Activated B cell treated with CpG ODN at 0.5 μM for 24 hours (primary cell): ENCODE results near the gene INO80. TPM values are rescaled to one million over a fixed set of nuclear protein-coding genes. Genes with fewer than 3 reads are reported as not detected.

Experiments used
- ATAC-seq: fragments of 200-7000 bp; cut with Tn5 transposase; one replicate; pipeline ENCODE4 v1.10.0; 2021; ENCODE audit warnings: low read depth, mild to moderate bottlenecking, moderate library complexity
- CTCF ChIA-PET: fragments of 350-600 bp; sonication (Branson Sonifier 250); formaldehyde crosslinking; loops from one replicate; lab custom pipeline; 2021; ENCODE audit warnings: antibody characterized with exemption; lab: Charles Lee
- POLR2A ChIA-PET: fragments of 350-600 bp; sonication (Branson Sonifier 250); formaldehyde crosslinking; loops from one replicate; lab custom pipeline; 2021; ENCODE audit warnings: antibody characterized with exemption; lab: Charles Lee
- DNase-seq: peaks from one replicate; pipeline ENCODE4 v3.0.0; 2022
- H3K27ac Mint-ChIP-seq: one replicate; pipeline ENCODE4 v1.8.0; 2020; ENCODE audit warnings: mixed read lengths
- H3K27me3 Mint-ChIP-seq: one replicate; pipeline ENCODE4 v1.8.0; 2021; ENCODE audit warnings: mixed read lengths
- H3K36me3 Mint-ChIP-seq: one replicate; pipeline ENCODE4 v1.8.0; 2021; ENCODE audit warnings: low read depth, mixed read lengths
- H3K4me1 Mint-ChIP-seq: one replicate; pipeline ENCODE4 v1.8.0; 2021; ENCODE audit warnings: mixed read lengths
- H3K4me3 Mint-ChIP-seq: one replicate; pipeline ENCODE4 v1.8.0; 2020; ENCODE audit warnings: mild to moderate bottlenecking, mixed read lengths
- H3K9me3 Mint-ChIP-seq: one replicate; pipeline ENCODE4 v1.8.0; 2020; ENCODE audit warnings: mixed read lengths
- CTCF ChIP-seq: fragments of 200-600 bp; IDR thresholded peaks from one replicate; pipeline ENCODE4 v1.8.0; 2022; ENCODE audit warnings: antibody characterized with exemption, mild to moderate bottlenecking
- intact Hi-C: fragments of 100-400 bp; cut with micrococcal nuclease; formaldehyde crosslinking; loops from one replicate; pipeline ENCODE4 v1.15.1; 2024
- total RNA-seq: library from RNA; stranded (reverse); gene quantifications from 2 replicates; pipeline ENCODE4 v1.2.3, GENCODE V29; 2022

The INO80 gene
- total RNA-seq, 1 donor from 2014 or later: 38.8 TPM

- DNase-seq (no peak), ATAC-seq (no peak)
- TF ChIP-seq CTCF: no peak
- ChIA-PET POLR2A (interaction anchor here (0.6 to 2.2 kb wide), 11 partner anchors 9 to 272 kb away, joined by 3 to 13 read pairs (median 6); partner anchors contain the start of genes CHAC1, CHP1, EXD1 and NUSAP1), CTCF (no interaction called here)
- Mint-ChIP-seq H3K27ac (peak overlapping the region; percentile 100), H3K4me3 (peak overlapping the region; percentile 97), H3K36me3 (peaks cover 22% of the 10 kb centered on the region), H3K27me3 (no peaks in the 10 kb centered on the region), H3K4me1 (peaks cover 30% of the 10 kb centered on the region), H3K9me3 (no peaks in the 10 kb centered on the region)
- intact Hi-C loops: loop anchor here (1.0 to 5.0 kb wide), 12 partner anchors 114 to 1375 kb away; partner anchors contain the start of genes C15orf62, CHAC1, CHP1 and GANC
Measured at GRCh38 chr15:41116962-41117252, 827 bp upstream of the INO80 start.

- no peak for TF ChIP-seq CTCF
- peak; percentile 71 for DNase-seq
- Mint-ChIP-seq H3K36me3 (peaks cover 22% of the 10 kb centered on the region), H3K9me3 (no peaks in the 10 kb centered on the region), H3K27me3 (no peaks in the 10 kb centered on the region), H3K4me1 (peaks cover 32% of the 10 kb centered on the region), H3K4me3 (peak overlapping the region; percentile 97), H3K27ac (peak overlapping the region; percentile 100)
- ChIA-PET CTCF (no interaction called here), POLR2A (interaction anchor here (0.6 to 2.2 kb wide), 12 partner anchors 29 to 421 kb away, joined by 3 to 13 read pairs (median 6); partner anchors contain the start of genes CHAC1, CHP1, EXD1 and NUSAP1)
- ATAC-seq: peak; percentile 63
- intact Hi-C loops: loop anchor here (1.0 to 5.0 kb wide), 15 partner anchors 116 to 1377 kb away; partner anchors contain the start of genes C15orf62, CHAC1, CHP1 and DNAJC17
Measured at GRCh38 chr15:41115652-41116115, 396 bp downstream of the INO80 start.

DNA sequence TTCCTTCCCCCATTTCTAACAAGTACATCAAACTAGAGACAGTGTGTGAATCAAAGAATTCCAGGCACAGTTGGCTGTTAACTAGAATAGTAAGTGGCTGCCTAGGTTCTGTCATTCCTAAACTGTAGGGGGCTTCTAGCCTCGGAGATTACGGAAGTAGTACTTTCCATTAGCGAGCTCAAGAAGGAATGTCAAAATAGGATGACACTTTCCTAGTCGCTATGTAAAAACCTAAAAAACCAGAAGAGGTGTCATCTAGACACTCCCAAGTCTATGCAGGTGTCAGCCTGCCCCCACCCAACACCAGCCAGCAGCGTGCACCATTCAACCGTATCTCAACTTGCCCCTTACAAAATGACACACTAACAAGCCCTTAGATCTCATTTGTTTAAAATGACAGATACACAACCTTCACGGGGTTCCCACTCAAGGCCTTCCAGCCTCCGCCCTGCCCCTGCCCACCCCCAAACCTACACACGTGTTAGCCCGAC lies 874 bp downstream of the INO80 start:
- ChIA-PET POLR2A (interaction anchor here (0.9 to 2.2 kb wide), 10 partner anchors 29 to 223 kb away, joined by 3 to 13 read pairs (median 6); partner anchors contain the start of genes CHAC1, CHP1, EXD1 and NUSAP1), CTCF (no interaction called here)
- H3K27ac Mint-ChIP-seq: peak overlapping the region; percentile 90
- H3K27me3 Mint-ChIP-seq: no peaks in the 10 kb centered on the region
- H3K4me3 Mint-ChIP-seq: peak overlapping the region; percentile 97
- intact Hi-C loops: loop anchor here (1.0 to 5.0 kb wide), 7 partner anchors 217 to 1377 kb away; partner anchors contain the start of genes C15orf62, DNAJC17, NDUFAF1 and NUSAP1
- no peak for ATAC-seq
- H3K36me3 Mint-ChIP-seq: peaks cover 22% of the 10 kb centered on the region
- no peaks in the 10 kb centered on the region for H3K9me3 Mint-ChIP-seq
- no peak for DNase-seq
- TF ChIP-seq CTCF: no peak
- H3K4me1 Mint-ChIP-seq: peaks cover 32% of the 10 kb centered on the region

DNA sequence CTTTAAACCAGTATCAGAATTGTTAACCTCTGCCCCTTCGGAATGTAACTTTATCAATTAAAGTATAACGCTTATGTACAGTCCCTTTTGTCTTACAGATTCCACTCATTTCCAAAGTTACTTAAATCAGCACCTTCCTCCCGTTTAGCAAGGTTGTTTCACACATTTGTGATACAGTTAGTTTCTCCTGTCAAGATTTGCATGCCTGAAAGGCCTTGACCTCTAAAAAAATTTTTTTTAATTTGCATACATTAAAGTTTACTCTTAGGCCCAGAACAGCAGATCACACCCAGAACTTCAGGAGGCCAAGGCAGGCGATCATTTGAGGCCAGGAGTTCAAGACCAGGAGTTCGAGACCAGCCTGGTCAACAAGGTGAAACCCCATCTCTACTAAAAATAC lies 9.1 kb downstream of the INO80 start:
- H3K9me3 Mint-ChIP-seq: no peaks in the 10 kb centered on the region
- CTCF ChIA-PET: no interaction called here
- peaks cover 27% of the 10 kb centered on the region for H3K4me1 Mint-ChIP-seq

More for the DNA sequence above, 9.1 kb downstream of the INO80 start:
- peaks cover 27% of the 10 kb centered on the region for H3K36me3 Mint-ChIP-seq
- no peak overlapping the region for H3K4me3 Mint-ChIP-seq
- intact Hi-C loops: no loop called here
- TF ChIP-seq CTCF: no peak
- H3K27ac Mint-ChIP-seq: no peak overlapping the region
- ATAC-seq (peak; percentile 14), DNase-seq (no peak)
- H3K27me3 Mint-ChIP-seq: no peaks in the 10 kb centered on the region
- POLR2A ChIA-PET: interaction anchor here (0.6 kb wide), 1 partner anchor 25 kb away, joined by 11 read pairs; no protein-coding TSS in a partner anchor
